K562 (cell line): ENCODE measurements around the gene CARMIL3. TPM values are rescaled to one million over a fixed set of nuclear protein-coding genes. Genes with fewer than 3 reads are reported as not detected.
A peak's percentile ranks its signal among the peaks of the same experiment; 100 is the strongest.
"Not testable (repeated sequence)": the region's sequence is repeated elsewhere in the genome, so short reads cannot be mapped to it uniquely, and the experiment has no call there.

Experiments
- ATAC-seq: fragments of 200-7000 bp; cut with Tn5 transposase; 3 replicates; pipeline ENCODE4 v1.9.1; 2020; ENCODE audit warnings: moderate library complexity
- BruUV-seq: library from RNA; stranded (reverse); fragments of 400-500 nt; replicated peaks from 2 replicates; lab custom pipeline; 2021; lab: Mats Ljungman, UMichigan
- CTCF ChIA-PET: fragments of 300-600 bp; formaldehyde crosslinking; extraction: SDS; loops from one replicate; lab custom pipeline; 2021; ENCODE audit warnings: low intra/inter-chr PET ratio; lab: Yijun Ruan, JAX
- POLR2A ChIA-PET: fragments of 300-600, 350-650 bp; sonication (Branson Sonifier 250); formaldehyde crosslinking; extraction: SDS; loops from one replicate; lab custom pipeline; 2021; ENCODE audit warnings: antibody characterized with exemption, inconsistent platforms; lab: Yijun Ruan, JAX
- DNase-seq, 4 experiments: peaks; one replicate each; pipeline versions ENCODE4 v3.0.0 to v3.0.0-alpha.2; 2011 to 2018; ENCODE audit warnings: low spot score in 3 of 4, mixed read lengths in 3 of 4; ENCODE audit errors: extremely low read depth in 1 of 4
- FAIRE-seq: peaks from 2 replicates; lab custom pipeline; 2011; peaks lifted over from hg19 to GRCh38; lab: Jason Lieb, UNC
- H2AFZ ChIP-seq: 2 replicates; pipeline ENCODE4 v1.6.0; 2011; ENCODE audit warnings: low read depth, low read length, control low read depth, inconsistent platforms
- H3K27ac ChIP-seq: fragments of 200-600 bp; 3 replicates; pipeline ENCODE4 v1.8.0; 2011; ENCODE audit warnings: low read depth, mild to moderate bottlenecking, control low read depth, inconsistent platforms, low read length, moderate library complexity, mixed read lengths; ENCODE audit errors: extremely low read depth
- H3K27me3 ChIP-seq, 2 experiments: fragments of 300-600 bp in 1 of 2; 2 replicates in 1 of 2; 3 replicates in 1 of 2; pipeline versions ENCODE4 v1.6.0 to v1.8.0; 2011; ENCODE audit warnings: inconsistent platforms in 2 of 2, low read length in 2 of 2, mild to moderate bottlenecking in 1 of 2, mixed read lengths in 1 of 2, moderate library complexity in 1 of 2; ENCODE audit not compliant: control insufficient read depth in 2 of 2, insufficient read depth in 2 of 2
- H3K36me3 ChIP-seq: fragments of 300-600 bp; 3 replicates; pipeline ENCODE4 v1.8.0; 2011; ENCODE audit warnings: mild to moderate bottlenecking, low read length, inconsistent platforms; ENCODE audit not compliant: control insufficient read depth, insufficient read depth
- H3K4me1 ChIP-seq, 2 experiments: fragments of 200-600 bp in 1 of 2; replicated peaks in 1 of 2; 2 replicates in 1 of 2; 3 replicates in 1 of 2; pipeline versions ENCODE4 v1.5.1 to v1.8.0; 2011; ENCODE audit warnings: inconsistent platforms in 2 of 2, low read length in 2 of 2, mild to moderate bottlenecking in 1 of 2, mixed read lengths in 1 of 2, moderate library complexity in 1 of 2; ENCODE audit not compliant: control insufficient read depth in 2 of 2, insufficient read depth in 2 of 2
- H3K4me2 ChIP-seq: 2 replicates; pipeline ENCODE4 v1.6.1; 2011; ENCODE audit warnings: low read length, control low read depth, inconsistent platforms, mixed read lengths; ENCODE audit not compliant: insufficient read depth
- H3K4me3 ChIP-seq: fragments of 200-600 bp; sonication (generic), shearing (Covaris generic); 2 replicates; pipeline ENCODE4 v1.5.1; 2016; ENCODE audit warnings: control low read depth, inconsistent platforms
- H3K79me2 ChIP-seq: fragments of 200-600 bp; 3 replicates; pipeline ENCODE4 v1.8.0; 2011; ENCODE audit warnings: low read length, inconsistent platforms; ENCODE audit not compliant: control insufficient read depth, insufficient read depth
- H3K9ac ChIP-seq, 2 experiments: 2 replicates each; pipeline versions ENCODE4 v1.6.0 to v1.6.1; 2011; ENCODE audit warnings: low read depth in 2 of 2, low read length in 2 of 2, control low read depth in 1 of 2, inconsistent platforms in 1 of 2, mild to moderate bottlenecking in 1 of 2, mixed read lengths in 1 of 2; ENCODE audit not compliant: insufficient read depth in 1 of 2
- H3K9me1 ChIP-seq: one replicate; pipeline ENCODE4 v1.6.0; 2011; ENCODE audit warnings: inconsistent platforms, mild to moderate bottlenecking, low read length, moderate library complexity; ENCODE audit not compliant: control insufficient read depth, insufficient read depth
- H3K9me3 ChIP-seq: replicated peaks from 2 replicates; pipeline ENCODE4 v1.5.1; 2011; ENCODE audit warnings: low read depth, low read length, inconsistent platforms; ENCODE audit not compliant: control insufficient read depth, insufficient read depth
- H4K20me1 ChIP-seq: replicated peaks from 2 replicates; pipeline ENCODE4 v1.6.1; 2011; ENCODE audit warnings: low read length, inconsistent platforms, mixed read lengths; ENCODE audit not compliant: control insufficient read depth, insufficient read depth
- L3MBTL2 ChIP-seq: fragments of 450-650 bp; IDR thresholded peaks from 2 replicates; pipeline ENCODE4 v1.6.1; 2016; ENCODE audit warnings: mild to moderate bottlenecking, moderate library complexity
- MAZ ChIP-seq, 2 experiments: fragments of 450-650 bp in 1 of 2; sonication (generic) in 1 of 2; formaldehyde crosslinking; IDR thresholded peaks in 1 of 2; conservative IDR thresholded peaks in 1 of 2; 2 replicates each; pipeline versions ENCODE4 v1.4.0 to v1.5.0; 2020; ENCODE audit warnings: mild to moderate bottlenecking in 1 of 2, missing genetic modification reagents in 1 of 2
- MEIS2 ChIP-seq: fragments of 450-650 bp; IDR thresholded peaks from 2 replicates; pipeline ENCODE4 v1.6.1; 2014; ENCODE audit warnings: mild to moderate bottlenecking; ENCODE audit not compliant: partially characterized antibody
- NR4A1 ChIP-seq, 2 experiments: fragments of 250-450 bp in 1 of 2; fragments of 450-650 bp in 1 of 2; sonication (Bioruptor Pico) in 1 of 2; IDR thresholded peaks; 2 replicates each; pipeline versions ENCODE4 v1.4.0 to v1.6.1; 2016 to 2020; ENCODE audit warnings: mild to moderate bottlenecking in 2 of 2, missing compliant biosample characterization in 1 of 2, missing genetic modification characterization in 1 of 2, moderate library complexity in 1 of 2
- NRF1 ChIP-seq, 2 experiments: fragments of 450-650 bp; IDR thresholded peaks in 1 of 2; conservative IDR thresholded peaks in 1 of 2; 2 replicates each; pipeline ENCODE4 v1.6.1; 2014; ENCODE audit warnings: mild to moderate bottlenecking in 2 of 2
- SMARCA5 ChIP-seq: fragments of 450-650 bp; IDR thresholded peaks from 2 replicates; pipeline ENCODE4 v1.6.1; 2016
- STAG1 ChIP-seq: sonication (generic); formaldehyde crosslinking; IDR thresholded peaks from 2 replicates; pipeline ENCODE4 v1.5.0; 2020; ENCODE audit warnings: missing genetic modification reagents, borderline replicate concordance
- ZNF253 ChIP-seq: fragments of 250-450 bp; sonication (Bioruptor Pico); conservative IDR thresholded peaks from 2 replicates; pipeline ENCODE4 v1.6.1; 2021; ENCODE audit warnings: mild to moderate bottlenecking
- WGBS: fragments of 100-300 bp; shearing (Covaris generic); methylation state at CpG from one replicate; pipeline ENCODE4 v1.1.6; 2016; ENCODE audit warnings: low coverage, mixed read lengths; ENCODE audit not compliant: insufficient coverage; ENCODE audit errors: missing lambda C conversion rate; 5-methylcytosine and 5-hydroxymethylcytosine counted together
- in situ Hi-C: fragments of 300-500 bp; cut with MboI; formaldehyde crosslinking; loops from 4 replicates; pipeline ENCODE4 v1.15.0; 2018; ENCODE audit warnings: inconsistent platforms, mixed read lengths
- intact Hi-C: fragments of 100-400 bp; cut with micrococcal nuclease; formaldehyde crosslinking; loops from 2 replicates; pipeline ENCODE4 v1.14.2; 2022
- polyA plus RNA-seq, 8 experiments: library from polyadenylated mRNA; depleted of rRNA in 4 of 8; stranded (reverse) in 5 of 8; unstranded in 3 of 8; fragments of >200 nt; fragmentation: Nextera tagmentation in 2 of 8; fragmentation: Illumina TruSeq in 1 of 8; extraction: Ambion mirVana in 2 of 8; extraction: Trizol in 1 of 8; gene quantifications; 2 replicates each; pipeline versions ENCODE4 v1.2.1 to v1.2.3, GENCODE V29; 2011 to 2014; ENCODE audit warnings: inconsistent platforms in 1 of 8, missing spikeins in 1 of 8
- total RNA-seq, 7 experiments: library from RNA; depleted of rRNA in 6 of 7; stranded (reverse); fragments of >200 nt in 6 of 7; fragmentation: Illumina TruSeq in 2 of 7; extraction: Trizol in 2 of 7; gene quantifications; 2 replicates each; pipeline versions ENCODE4 v1.2.1 to v1.2.3, GENCODE V29; 2011 to 2021; ENCODE audit warnings: low replicate concordance in 1 of 7
- TF ChIP-seq, protein P1 (sequence below), 2 experiments: IDR thresholded peaks; 2 replicates each; pipeline ENCODE4 v1.6.1; 2011; ENCODE audit warnings: borderline replicate concordance in 1 of 2, control low read depth in 1 of 2, low read depth in 1 of 2, low read length in 1 of 2, mild to moderate bottlenecking in 1 of 2, mixed read lengths in 1 of 2, moderate library complexity in 1 of 2; ENCODE audit not compliant: insufficient read depth in 1 of 2, insufficient read length in 1 of 2, poor library complexity in 1 of 2, severe bottlenecking in 1 of 2; ENCODE audit errors: extremely low read depth in 1 of 2

CARMIL3 gene
- total and polyA plus RNA-seq, 9 of the 15 experiments (the other 6 are each of a cell fraction or from before 2014, with no cell fraction given) = 0.01 to 0.11 (median 0.05) TPM; not detected in 5

DNA sequence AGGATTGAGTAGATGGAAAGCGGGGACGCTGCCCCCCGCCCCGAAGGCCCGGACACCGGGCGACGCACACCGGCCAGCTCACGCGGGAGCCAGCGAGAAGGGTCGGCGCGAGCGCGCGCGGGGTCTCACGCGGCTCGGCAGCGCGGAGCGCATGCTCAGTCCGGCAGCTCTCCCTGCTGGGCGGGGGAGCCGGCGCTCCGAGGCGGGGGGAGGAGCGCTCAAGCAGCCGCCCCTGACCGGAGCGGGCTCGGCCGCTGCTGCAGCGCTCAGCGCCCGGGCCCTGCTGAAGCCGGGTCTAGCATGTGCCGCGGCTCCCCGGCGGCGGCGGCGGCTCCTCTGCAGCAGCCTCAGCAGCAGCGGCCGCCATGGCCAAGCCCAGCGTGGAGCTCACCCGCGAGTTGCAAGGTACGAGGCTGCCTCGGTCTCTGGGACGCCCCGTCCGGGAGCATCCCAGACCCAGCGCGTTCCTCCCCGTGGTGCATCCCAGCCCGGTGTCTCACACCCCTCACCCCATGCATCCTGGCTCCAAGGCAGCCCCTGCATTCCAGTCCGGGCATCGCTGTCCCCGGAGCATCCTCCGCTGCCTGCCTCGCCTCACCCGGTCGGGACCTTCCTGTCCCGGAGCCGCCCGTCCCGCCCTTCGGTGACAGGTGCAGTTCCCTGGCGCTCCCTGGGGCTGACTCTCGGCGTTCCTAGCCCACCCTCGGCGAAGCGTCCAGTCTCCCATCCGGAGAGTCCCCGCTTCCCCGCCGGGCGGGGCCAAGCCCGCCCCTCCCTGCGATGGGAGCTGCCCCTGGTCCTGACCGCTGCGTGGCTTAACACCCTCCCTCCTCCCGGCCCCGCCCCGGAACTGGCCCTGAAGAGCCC lies at the start of gene CARMIL3 (continued):
- TF ChIP-seq, protein P1, sequence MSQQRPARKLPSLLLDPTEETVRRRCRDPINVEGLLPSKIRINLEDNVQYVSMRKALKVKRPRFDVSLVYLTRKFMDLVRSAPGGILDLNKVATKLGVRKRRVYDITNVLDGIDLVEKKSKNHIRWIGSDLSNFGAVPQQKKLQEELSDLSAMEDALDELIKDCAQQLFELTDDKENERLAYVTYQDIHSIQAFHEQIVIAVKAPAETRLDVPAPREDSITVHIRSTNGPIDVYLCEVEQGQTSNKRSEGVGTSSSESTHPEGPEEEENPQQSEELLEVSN (IDR thresholded peaks at IDR 0.05; ENCODE audit: borderline replicate concordance in 1 of 2, extremely low read depth in 1 of 2, insufficient read depth in 1 of 2, insufficient read length in 1 of 2, low read depth in 1 of 2, low read length in 1 of 2, poor library complexity in 1 of 2, severe bottlenecking in 1 of 2) = peak in 1 of 2 experiments; percentile 70
- TF ChIP-seq ZNF253 (no peak), MEIS2 (peak; percentile 18), SMARCA5 (no peak), NRF1 (conservative IDR thresholded peaks at IDR 0.05 in 1 of 2, IDR thresholded peaks at IDR 0.05 in 1 of 2) (peak; percentile 88 to 89), NR4A1 (CRISPR knock-in tag; IDR thresholded peaks at IDR 0.05) (no peak), NR4A1 (tag; IDR thresholded peaks at IDR 0.05) (no peak), L3MBTL2 (peak; percentile 61), STAG1 (CRISPR knock-in tag) (no peak), MAZ (CRISPR knock-in tag; conservative IDR thresholded peaks at IDR 0.05 in 1 of 2, IDR thresholded peaks at IDR 0.05 in 1 of 2) (peak; percentile 49 to 77)

DNA sequence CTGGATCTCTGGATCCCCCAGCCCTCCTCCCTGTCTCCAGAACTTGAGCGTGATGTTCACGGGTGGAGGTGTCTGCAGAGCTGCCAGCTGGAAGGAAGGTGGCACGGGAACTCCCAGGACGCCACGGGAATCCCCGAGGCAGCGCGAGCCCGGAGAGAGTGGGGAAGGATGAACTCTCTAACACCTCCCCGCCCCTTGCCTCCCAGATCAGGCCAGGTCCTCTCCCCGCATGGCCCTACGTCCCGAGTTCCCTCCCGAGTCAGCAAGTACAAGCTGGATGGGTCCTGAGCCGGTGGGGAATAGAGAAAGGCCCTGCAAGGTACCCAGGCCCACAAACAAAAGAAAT lies 45.4 kb upstream of the CARMIL3 start:
- ATAC-seq, intact Hi-C loops, in situ Hi-C loops, H3K36me3 ChIP-seq, DNase-seq, BruUV-seq, H3K27me3 ChIP-seq, H3K4me2 ChIP-seq, H3K27ac ChIP-seq, CTCF ChIA-PET, H3K9me1 ChIP-seq, H3K9me3 ChIP-seq, FAIRE-seq, H3K4me1 ChIP-seq, H3K79me2 ChIP-seq, H4K20me1 ChIP-seq, POLR2A ChIA-PET: not testable (repeated sequence)
- no CpG with 5 or more reads among the region's 15 CpGs for WGBS
- Histone ChIP-seq H3K9ac (peak overlapping the region in 1 of 2 experiments; percentile 68; a peak in 1 of 4 replicates), H2AFZ (peak overlapping the region; percentile 72; the same call in 1 of the 2 replicates), H3K4me3 (peak overlapping the region; percentile 22; the same call in 1 of the 2 replicates)
